Progenitor cell of endocrine pancreas (in vitro differentiated cells): ENCODE measurements around the gene PRKD3. TPM values are rescaled to one million over a fixed set of nuclear protein-coding genes. Genes with fewer than 3 reads are reported as not detected.

Experiments used
- DNase-seq: peaks from one replicate; pipeline ENCODE4 v3.0.0; 2021; ENCODE audit warnings: low spot score; ENCODE audit not compliant: unreplicated experiment
- H3K27ac Mint-ChIP-seq: 2 replicates; pipeline ENCODE4 v1.8.0; 2021; ENCODE audit warnings: mild to moderate bottlenecking, moderate library complexity, mixed read lengths
- H3K27me3 Mint-ChIP-seq: 2 replicates; pipeline ENCODE4 v1.8.0; 2021; ENCODE audit warnings: mixed read lengths
- H3K36me3 Mint-ChIP-seq: 2 replicates; pipeline ENCODE4 v1.8.0; 2022; ENCODE audit warnings: mixed read lengths; ENCODE audit not compliant: insufficient read depth
- H3K4me1 Mint-ChIP-seq: 2 replicates; pipeline ENCODE4 v1.8.0; 2021; ENCODE audit warnings: low read depth, mixed read lengths
- H3K4me3 Mint-ChIP-seq: 2 replicates; pipeline ENCODE4 v1.8.0; 2021; ENCODE audit warnings: low read depth, mild to moderate bottlenecking, moderate library complexity, mixed read lengths
- H3K9me3 Mint-ChIP-seq: 2 replicates; pipeline ENCODE4 v1.8.0; 2021; ENCODE audit warnings: low read depth, mixed read lengths
- CTCF ChIP-seq: fragments of 200-600 bp; sonication (generic); IDR thresholded peaks from one replicate; pipeline ENCODE4 v1.5.0; 2021; ENCODE audit warnings: antibody characterized with exemption, mild to moderate bottlenecking; ENCODE audit not compliant: unreplicated experiment
- total RNA-seq: library from RNA; stranded (reverse); gene quantifications from 2 replicates; pipeline ENCODE4 v1.2.1, GENCODE V29; 2021

PRKD3 gene
- total RNA-seq, 1 donor from 2014 or later = 56.6 TPM

GRCh38 chr2:37322368-37322767, 2.3 kb downstream of the PRKD3 start:
- no peak for TF ChIP-seq CTCF
- H3K27ac Mint-ChIP-seq = no peak overlapping the region
- no peak for DNase-seq
- peaks cover 41% of the 10 kb centered on the region for H3K4me1 Mint-ChIP-seq
- no peaks in the 10 kb centered on the region for H3K36me3 Mint-ChIP-seq
- peaks cover 10% of the 10 kb centered on the region for H3K27me3 Mint-ChIP-seq
- no peak overlapping the region for H3K4me3 Mint-ChIP-seq
- no peaks in the 10 kb centered on the region for H3K9me3 Mint-ChIP-seq

GRCh38 chr2:37321029-37321682, 3.5 kb downstream of the PRKD3 start:
- Mint-ChIP-seq H3K27me3 (peaks cover 7% of the 10 kb centered on the region), H3K4me3 (peak overlapping the region; percentile 33), H3K36me3 (peaks cover under 1% of the 10 kb centered on the region), H3K9me3 (no peaks in the 10 kb centered on the region), H3K27ac (no peak overlapping the region), H3K4me1 (peaks cover 32% of the 10 kb centered on the region)
- no peak for DNase-seq
- no peak for TF ChIP-seq CTCF

- Mint-ChIP-seq H3K36me3 (peaks cover 6% of the 10 kb centered on the region), H3K4me1 (peaks cover 30% of the 10 kb centered on the region), H3K27me3 (no peaks in the 10 kb centered on the region), H3K27ac (no peak overlapping the region), H3K9me3 (no peaks in the 10 kb centered on the region), H3K4me3 (no peak overlapping the region)
- TF ChIP-seq CTCF = no peak
- no peak for DNase-seq
Observed at GRCh38 chr2:37319754-37320609, 4.7 kb downstream of the PRKD3 start.

- no peak for DNase-seq
- peaks cover 33% of the 10 kb centered on the region for H3K4me1 Mint-ChIP-seq
- TF ChIP-seq CTCF = no peak
- no peaks in the 10 kb centered on the region for H3K9me3 Mint-ChIP-seq
- peaks cover 6% of the 10 kb centered on the region for H3K36me3 Mint-ChIP-seq
- H3K4me3 Mint-ChIP-seq = no peak overlapping the region
- H3K27me3 Mint-ChIP-seq = no peaks in the 10 kb centered on the region
- no peak overlapping the region for H3K27ac Mint-ChIP-seq
Observed at GRCh38 chr2:37318401-37318800, 6.2 kb downstream of the PRKD3 start.

- H3K4me3 Mint-ChIP-seq = no peak overlapping the region
- H3K27ac Mint-ChIP-seq = no peak overlapping the region
- no peaks in the 10 kb centered on the region for H3K9me3 Mint-ChIP-seq
- peaks cover 31% of the 10 kb centered on the region for H3K4me1 Mint-ChIP-seq
- TF ChIP-seq CTCF = no peak
- DNase-seq = no peak
- no peaks in the 10 kb centered on the region for H3K27me3 Mint-ChIP-seq
- peaks cover 9% of the 10 kb centered on the region for H3K36me3 Mint-ChIP-seq
Observed at GRCh38 chr2:37317746-37318145, 6.9 kb downstream of the PRKD3 start.
